Measurements from ENCODE around the gene SERPINB6.
A peak's percentile ranks its signal among the peaks of the same experiment; 100 is the strongest.
"Not testable (repeated sequence)": the region's sequence is repeated elsewhere in the genome, so short reads cannot be mapped to it uniquely, and the experiment has no call there.

Gene SERPINB6

GRCh38 chr6:2911171-2911570, 60.2 kb downstream of the SERPINB6 start:
- DNase-seq (ENCODE audit: low read depth): no peak

DNA sequence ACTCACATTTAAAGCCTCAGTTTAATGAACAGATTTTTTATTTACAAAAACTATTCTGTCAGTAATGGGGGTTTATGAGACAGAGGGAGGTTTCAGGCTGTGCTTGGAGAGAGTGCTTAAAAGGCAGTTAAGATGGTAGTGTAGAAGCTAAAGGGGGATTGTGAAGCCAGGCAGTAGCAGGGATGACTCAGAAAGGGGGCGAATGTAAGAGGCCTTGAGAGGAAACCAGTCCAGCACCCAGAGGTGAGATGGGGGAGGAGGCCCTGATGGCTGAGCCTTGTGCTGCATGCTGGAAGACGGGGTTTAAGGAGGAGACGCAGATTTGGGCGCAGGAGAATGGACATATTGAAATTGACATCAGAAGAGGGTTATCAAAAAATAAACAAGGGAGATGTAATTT, 61.6 kb downstream of the SERPINB6 start:
- peak; percentile 77 for DNase-seq (ENCODE audit: low read depth)

DNA sequence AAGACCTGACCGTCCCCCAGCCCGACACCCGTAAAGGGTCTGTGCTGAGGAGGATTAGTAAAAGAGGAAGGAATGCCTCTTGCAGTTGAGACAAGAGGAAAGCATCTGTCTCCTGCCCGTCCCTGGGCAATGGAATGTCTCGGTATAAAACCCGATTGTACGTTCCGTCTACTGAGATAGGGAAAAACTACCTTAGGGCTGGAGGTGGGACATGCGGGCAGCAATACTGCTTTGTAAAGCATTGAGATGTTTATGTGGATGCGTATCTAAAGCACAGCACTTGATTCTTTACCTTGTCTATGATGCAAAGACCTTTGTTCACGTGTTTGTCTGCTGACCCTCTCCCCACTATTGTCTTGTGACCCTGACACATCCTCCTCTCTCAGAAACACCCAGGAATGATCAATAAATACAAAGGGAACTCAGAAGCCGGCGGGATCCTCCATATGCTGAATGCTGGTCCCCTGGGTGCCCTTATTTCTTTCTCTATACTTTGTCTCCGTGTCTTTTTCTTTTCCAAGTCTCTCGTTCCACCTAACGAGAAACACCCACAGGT, 62.2 kb downstream of the SERPINB6 start:
- not testable (repeated sequence) for DNase-seq (ENCODE audit: low read depth)

DNA sequence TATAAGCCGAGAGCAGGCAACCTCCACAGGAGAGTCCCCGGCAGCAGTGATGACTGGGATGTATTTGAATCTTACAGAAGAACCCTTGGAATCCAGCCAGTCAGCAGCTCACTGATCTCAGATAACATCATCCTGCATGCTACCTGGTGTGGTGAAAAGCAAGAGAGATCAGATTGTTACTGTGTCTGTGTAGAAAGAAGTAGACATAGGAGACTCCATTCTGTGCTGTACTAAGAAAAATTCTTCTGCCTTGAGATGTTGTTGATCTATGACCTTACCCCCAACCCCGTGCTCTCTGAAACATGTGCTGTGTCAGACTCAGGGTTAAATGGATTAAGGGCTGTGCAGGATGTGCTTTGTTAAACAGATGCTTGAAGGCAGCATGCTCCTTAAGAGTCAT, 62.9 kb downstream of the SERPINB6 start:
- DNase-seq (ENCODE audit: low read depth): peak; percentile 67

- not testable (repeated sequence) for DNase-seq (ENCODE audit: low read depth)
Observed at GRCh38 chr6:2903411-2904185, 67.8 kb downstream of the SERPINB6 start.

DNA sequence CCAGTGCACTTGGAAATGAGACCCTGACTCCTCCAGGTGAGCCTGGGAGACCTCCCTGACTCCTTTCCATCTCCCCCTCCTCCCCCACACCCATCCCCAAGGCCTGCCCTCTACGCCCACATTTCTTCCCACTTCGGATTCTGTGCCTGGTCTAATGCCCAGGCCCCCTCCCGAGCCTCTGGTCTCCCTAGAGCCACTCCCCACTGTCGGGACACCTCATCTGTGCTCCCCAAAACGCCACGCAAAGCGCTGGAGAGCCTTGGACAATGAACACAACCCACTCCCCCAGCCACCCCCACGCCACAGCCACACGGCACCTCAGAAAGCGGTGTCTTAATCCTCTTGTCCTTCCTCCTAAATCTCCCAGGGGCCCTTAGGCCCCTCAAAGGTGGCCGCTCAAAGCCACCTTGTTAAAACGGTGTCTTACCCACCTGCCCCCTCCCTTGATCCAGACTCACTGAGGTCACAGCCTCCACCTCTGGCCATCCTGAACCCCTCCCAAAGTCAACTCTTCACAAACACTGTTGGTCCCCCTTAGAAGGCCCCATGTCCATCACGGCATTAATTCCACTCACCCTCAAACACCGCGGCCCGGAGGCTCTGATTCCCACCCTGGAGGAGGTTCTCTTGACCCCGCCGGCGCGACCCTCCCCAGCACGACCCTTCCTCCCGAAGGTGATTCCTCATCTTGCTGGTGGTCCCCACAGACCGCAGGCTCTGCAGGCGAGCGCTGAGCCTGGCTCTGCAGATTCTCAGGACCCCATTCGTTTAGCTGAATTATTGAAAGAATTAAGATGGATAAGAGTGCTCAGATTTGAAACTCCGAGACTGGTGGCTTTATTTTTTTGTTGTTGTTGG, 69.5 kb downstream of the SERPINB6 start:
- not testable (repeated sequence) for DNase-seq (ENCODE audit: low read depth)

DNA sequence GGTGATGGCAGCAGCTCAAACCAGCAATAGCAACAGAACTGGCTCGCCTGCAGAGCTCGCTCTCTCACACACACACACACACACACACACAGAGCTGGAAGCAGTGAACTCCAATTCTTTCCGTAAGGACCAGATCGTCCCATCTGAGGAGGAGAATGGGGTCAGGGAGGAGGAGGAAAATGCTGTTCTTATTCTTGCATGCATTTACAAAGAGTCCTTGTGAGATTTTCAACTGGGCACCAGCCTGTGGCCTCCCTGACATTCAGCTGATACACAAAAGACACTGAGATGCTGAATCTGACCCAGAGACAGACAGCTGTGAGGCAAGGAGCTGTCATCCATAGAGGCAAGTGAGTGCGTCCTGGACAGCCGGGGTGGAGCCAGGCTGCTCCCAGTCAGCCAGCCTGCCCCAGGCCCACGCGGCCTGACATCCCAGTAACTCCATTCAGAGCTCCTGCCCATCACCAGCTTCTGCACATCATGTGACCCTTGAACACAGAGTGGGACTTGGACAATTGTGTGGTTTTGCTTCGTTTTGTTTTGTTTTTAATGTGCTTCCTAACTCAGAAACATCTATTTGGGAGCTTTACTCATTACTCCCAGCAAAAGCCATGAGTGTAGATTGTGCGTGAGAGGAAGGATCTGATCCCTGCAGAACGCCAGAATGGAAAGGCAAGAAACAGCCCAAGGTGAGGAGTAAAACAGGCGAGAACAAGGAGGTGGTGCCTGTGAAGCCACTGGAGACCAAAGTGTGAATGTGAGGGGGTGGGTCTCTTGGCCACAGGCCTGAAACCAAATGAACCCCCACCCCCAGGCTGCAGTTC, 70.3 kb downstream of the SERPINB6 start:
- DNase-seq (ENCODE audit: low read depth): peak; percentile 42

- no peak for DNase-seq (ENCODE audit: low read depth)
Observed at GRCh38 chr6:2900221-2900807, 71.1 kb downstream of the SERPINB6 start.

GRCh38 chr6:2899596-2899995, 71.8 kb downstream of the SERPINB6 start:
- DNase-seq (ENCODE audit: low read depth): no peak

Data from amniotic epithelial cell (primary cell).